DND-41 (cell line): ENCODE results near the gene VIPAS39.

Experiments
- ATAC-seq: fragments of 200-7000 bp; cut with Tn5 transposase; 3 replicates; pipeline ENCODE4 v1.9.1; 2021; ENCODE audit warnings: low read depth; ENCODE audit not compliant: insufficient read depth
- DNase-seq: peaks from one replicate; pipeline ENCODE4 v3.0.0-alpha.2; 2020
- H2AFZ ChIP-seq: 2 replicates; pipeline ENCODE4 v1.6.0; 2012; ENCODE audit warnings: low read depth, low read length
- H3K27ac ChIP-seq: 2 replicates; pipeline ENCODE4 v1.5.1; 2012; ENCODE audit warnings: low read length, inconsistent platforms
- H3K27me3 ChIP-seq: fragments of 200-600 bp; sonication (generic); 2 replicates; pipeline ENCODE4 v1.6.0; 2012; ENCODE audit warnings: low read length, mild to moderate bottlenecking, inconsistent platforms; ENCODE audit not compliant: insufficient read depth, poor library complexity
- H3K36me3 ChIP-seq: 2 replicates; pipeline ENCODE4 v1.5.1; 2012; ENCODE audit warnings: low read length, inconsistent platforms; ENCODE audit not compliant: insufficient read depth
- H3K4me1 ChIP-seq: 2 replicates; pipeline ENCODE4 v1.5.1; 2012; ENCODE audit warnings: mild to moderate bottlenecking, low read length; ENCODE audit not compliant: insufficient read depth
- H3K4me2 ChIP-seq: 2 replicates; pipeline ENCODE4 v1.6.0; 2012; ENCODE audit warnings: mild to moderate bottlenecking, moderate library complexity, low read length, inconsistent platforms; ENCODE audit not compliant: insufficient read depth
- H3K4me3 ChIP-seq, 2 experiments: fragments of 200-600 bp in 1 of 2; shearing (Covaris generic) in 1 of 2; 2 replicates each; pipeline ENCODE4 v1.5.1; 2012 to 2016; ENCODE audit warnings: inconsistent platforms in 2 of 2, low read length in 2 of 2, mild to moderate bottlenecking in 2 of 2, low read depth in 1 of 2, moderate library complexity in 1 of 2
- H3K79me2 ChIP-seq: 2 replicates; pipeline ENCODE4 v1.6.0; 2012; ENCODE audit warnings: low read length, inconsistent platforms; ENCODE audit not compliant: insufficient read depth
- H3K9ac ChIP-seq: 2 replicates; pipeline ENCODE4 v1.6.0; 2012; ENCODE audit warnings: low read depth, mild to moderate bottlenecking, inconsistent platforms, low read length, moderate library complexity
- H3K9me3 ChIP-seq: 2 replicates; pipeline ENCODE4 v1.5.1; 2012; ENCODE audit warnings: low read length, moderate library complexity, mild to moderate bottlenecking, inconsistent platforms; ENCODE audit not compliant: insufficient read depth, severe bottlenecking
- H4K20me1 ChIP-seq: 2 replicates; pipeline ENCODE4 v1.6.0; 2012; ENCODE audit warnings: low read length; ENCODE audit not compliant: insufficient read depth
- CTCF ChIP-seq: IDR thresholded peaks from 2 replicates; pipeline ENCODE4 v1.5.1; 2012; ENCODE audit warnings: borderline replicate concordance, low read length, moderate library complexity, mild to moderate bottlenecking; ENCODE audit not compliant: poor library complexity, severe bottlenecking; ENCODE audit errors: extremely low read depth
- EZH2 ChIP-seq: IDR thresholded peaks from 3 replicates; pipeline ENCODE4 v1.6.1; 2012; ENCODE audit warnings: borderline replicate concordance, low read depth, mild to moderate bottlenecking, moderate library complexity, low read length, inconsistent platforms; ENCODE audit not compliant: severe bottlenecking

Gene VIPAS39

GRCh38 chr14:77400216-77400615, 57.2 kb downstream of the VIPAS39 start:
- Histone ChIP-seq H3K27me3 (no peaks in the 10 kb centered on the region), H3K9me3 (no peaks in the 10 kb centered on the region), H2AFZ (no peak overlapping the region), H3K27ac (no peak overlapping the region), H3K79me2 (no peaks in the 10 kb centered on the region), H3K4me1 (no peaks in the 10 kb centered on the region), H3K9ac (no peak overlapping the region), H4K20me1 (no peaks in the 10 kb centered on the region), H3K36me3 (no peaks in the 10 kb centered on the region), H3K4me2 (no peak overlapping the region), H3K4me3 (no peak overlapping the region)
- ATAC-seq (no peak), DNase-seq (no peak)
- no peak for TF ChIP-seq EZH2
- TF ChIP-seq CTCF, result no peak

DNA sequence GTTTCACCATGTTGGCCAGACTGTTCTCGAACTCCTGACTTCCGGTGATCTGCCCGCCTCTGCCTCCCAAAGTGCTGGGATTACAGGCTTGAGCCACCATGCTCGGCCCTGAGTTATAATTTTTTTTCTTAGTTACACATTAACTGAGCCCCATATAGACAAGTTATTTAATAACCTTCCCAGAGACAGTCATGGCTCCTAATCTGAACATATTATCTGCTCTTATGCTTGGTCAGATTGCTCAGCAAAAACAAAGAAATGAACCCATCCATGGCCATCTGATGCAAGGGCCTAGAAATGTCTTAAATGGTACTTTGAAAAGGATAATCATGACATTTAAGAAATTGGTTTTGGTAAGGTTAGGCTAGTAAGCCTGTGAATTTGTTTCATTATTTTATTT, 67.2 kb downstream of the VIPAS39 start:
- TF ChIP-seq EZH2 (no peak), CTCF (no peak)
- no peak overlapping the region for H3K27ac ChIP-seq
- H3K79me2 ChIP-seq, result no peaks in the 10 kb centered on the region
- H3K4me3 ChIP-seq, result no peak overlapping the region
- H3K4me2 ChIP-seq, result no peak overlapping the region
- DNase-seq, result no peak
- no peaks in the 10 kb centered on the region for H3K4me1 ChIP-seq
- H3K27me3 ChIP-seq, result no peaks in the 10 kb centered on the region
- no peak overlapping the region for H3K9ac ChIP-seq
- H3K9me3 ChIP-seq, result no peaks in the 10 kb centered on the region
- H3K36me3 ChIP-seq, result no peaks in the 10 kb centered on the region
- no peaks in the 10 kb centered on the region for H4K20me1 ChIP-seq
- H2AFZ ChIP-seq, result no peak overlapping the region
- no peak for ATAC-seq

DNA sequence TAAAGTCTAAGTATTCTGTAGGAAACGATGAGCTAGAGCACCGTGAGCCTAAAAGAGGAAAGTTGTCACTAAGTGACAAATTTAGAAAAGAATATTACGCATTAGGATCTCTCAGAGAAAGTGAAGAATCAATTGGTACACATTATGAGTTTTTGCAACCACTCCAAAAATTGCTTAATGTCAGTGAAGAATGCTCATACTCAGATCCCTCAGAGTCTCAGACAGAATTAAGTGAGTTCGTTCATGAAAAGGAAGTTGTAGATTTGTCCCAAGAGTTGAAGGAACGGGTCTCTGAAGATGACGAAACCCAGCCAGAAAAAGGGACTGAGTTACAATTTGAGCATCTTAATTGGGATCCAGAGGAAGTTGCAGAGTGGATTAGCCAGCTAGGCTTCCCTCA, 78.7 kb downstream of the VIPAS39 start:
- no peak overlapping the region for H3K9ac ChIP-seq
- no peak overlapping the region for H3K4me2 ChIP-seq
- H3K4me3 ChIP-seq, result no peak overlapping the region
- DNase-seq (no peak), ATAC-seq (no peak)
- no peaks in the 10 kb centered on the region for H3K27me3 ChIP-seq
- H2AFZ ChIP-seq, result no peak overlapping the region
- H3K27ac ChIP-seq, result no peak overlapping the region
- H4K20me1 ChIP-seq, result no peaks in the 10 kb centered on the region
- H3K79me2 ChIP-seq, result peaks cover 30% of the 10 kb centered on the region
- TF ChIP-seq CTCF (no peak), EZH2 (no peak)
- 0 out of 2 replicates have a peak, but pooled peaks cover under 1% of the 10 kb centered on the region for H3K36me3 ChIP-seq
- H3K9me3 ChIP-seq, result no peaks in the 10 kb centered on the region
- peaks cover 34% of the 10 kb centered on the region for H3K4me1 ChIP-seq

DNA sequence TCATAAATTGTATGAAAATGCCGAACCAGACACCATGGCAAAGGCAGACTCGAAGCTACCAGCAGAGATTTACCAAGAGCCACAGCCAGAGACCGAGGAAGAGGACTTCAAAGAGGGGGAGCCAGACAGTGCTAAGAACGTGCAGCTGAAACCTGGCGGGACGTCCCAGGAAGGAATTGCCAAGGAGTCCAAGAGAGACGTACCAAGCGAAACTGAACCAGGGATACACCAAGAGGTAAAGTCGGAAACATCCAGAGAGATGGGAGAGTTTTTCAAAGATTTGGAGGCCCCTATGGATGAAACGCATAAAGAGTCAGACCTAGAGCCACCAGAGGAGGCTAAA, 79.9 kb downstream of the VIPAS39 start:
- Histone ChIP-seq H3K4me2 (peak overlapping the region; percentile 97), H3K27me3 (no peaks in the 10 kb centered on the region), H3K9me3 (no peaks in the 10 kb centered on the region), H4K20me1 (no peaks in the 10 kb centered on the region), H3K9ac (peak overlapping the region; percentile 82), H3K79me2 (peaks cover 39% of the 10 kb centered on the region), H3K4me1 (peaks cover 34% of the 10 kb centered on the region), H2AFZ (peak overlapping the region; percentile 88), H3K4me3 (peak overlapping the region; percentile 71; a peak in 3 of 4 replicates), H3K27ac (no peak overlapping the region), H3K36me3 (0 out of 2 replicates have a peak, but pooled peaks cover 5% of the 10 kb centered on the region)
- TF ChIP-seq CTCF (no peak), EZH2 (no peak)
- no peak for DNase-seq
- ATAC-seq, result peak; percentile 21
